Renal cortex interstitium (tissue), 11 donors: ENCODE measurements around the gene RFTN1. TPM values are rescaled to one million over a fixed set of nuclear protein-coding genes. Genes with fewer than 3 reads are reported as not detected.

Experiments used
- DNase-seq, 11 donors: peaks; one replicate each; pipeline ENCODE4 v3.0.0-alpha.2; 2013; ENCODE audit warnings: low read depth in 9 of 11, low spot score in 4 of 11; ENCODE audit errors: extremely low read depth in 1 of 11
- polyA plus RNA-seq, 3 donors: library from polyadenylated mRNA; unstranded; fragments of 120-200 nt; gene quantifications; one replicate each; pipeline ENCODE4 v1.2.1, GENCODE V29; 2013; ENCODE audit not compliant: insufficient read length in 3 of 3

The RFTN1 gene
- polyA plus RNA-seq, 3 donors, result 26.4 to 35.6 (median 35.4) TPM

GRCh38 chr3:16361087-16361486 lies 152.4 kb downstream of the RFTN1 start:
- no peak for DNase-seq

- no peak for DNase-seq
Observed at GRCh38 chr3:16359331-16359730, 154.2 kb downstream of the RFTN1 start.

DNA sequence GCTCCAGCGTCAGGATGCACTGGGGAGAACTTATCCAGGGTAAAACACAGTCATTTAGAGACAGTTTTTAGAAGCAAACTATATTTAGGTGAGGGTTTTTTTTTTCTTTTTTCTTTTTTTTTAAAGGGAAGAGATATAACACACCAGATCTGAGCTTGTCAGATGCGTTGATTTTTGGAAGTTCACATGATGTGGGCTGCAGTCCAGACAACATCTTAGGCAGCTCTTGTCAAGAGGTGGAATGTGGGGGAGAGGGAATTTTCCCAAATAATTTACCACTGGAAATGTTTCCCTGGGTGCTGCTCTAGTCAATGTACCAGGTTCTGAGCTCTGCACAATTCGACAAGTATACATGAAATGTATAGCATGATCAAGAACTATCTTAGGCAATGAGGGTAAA lies 155.2 kb downstream of the RFTN1 start:
- DNase-seq, result no peak

DNA sequence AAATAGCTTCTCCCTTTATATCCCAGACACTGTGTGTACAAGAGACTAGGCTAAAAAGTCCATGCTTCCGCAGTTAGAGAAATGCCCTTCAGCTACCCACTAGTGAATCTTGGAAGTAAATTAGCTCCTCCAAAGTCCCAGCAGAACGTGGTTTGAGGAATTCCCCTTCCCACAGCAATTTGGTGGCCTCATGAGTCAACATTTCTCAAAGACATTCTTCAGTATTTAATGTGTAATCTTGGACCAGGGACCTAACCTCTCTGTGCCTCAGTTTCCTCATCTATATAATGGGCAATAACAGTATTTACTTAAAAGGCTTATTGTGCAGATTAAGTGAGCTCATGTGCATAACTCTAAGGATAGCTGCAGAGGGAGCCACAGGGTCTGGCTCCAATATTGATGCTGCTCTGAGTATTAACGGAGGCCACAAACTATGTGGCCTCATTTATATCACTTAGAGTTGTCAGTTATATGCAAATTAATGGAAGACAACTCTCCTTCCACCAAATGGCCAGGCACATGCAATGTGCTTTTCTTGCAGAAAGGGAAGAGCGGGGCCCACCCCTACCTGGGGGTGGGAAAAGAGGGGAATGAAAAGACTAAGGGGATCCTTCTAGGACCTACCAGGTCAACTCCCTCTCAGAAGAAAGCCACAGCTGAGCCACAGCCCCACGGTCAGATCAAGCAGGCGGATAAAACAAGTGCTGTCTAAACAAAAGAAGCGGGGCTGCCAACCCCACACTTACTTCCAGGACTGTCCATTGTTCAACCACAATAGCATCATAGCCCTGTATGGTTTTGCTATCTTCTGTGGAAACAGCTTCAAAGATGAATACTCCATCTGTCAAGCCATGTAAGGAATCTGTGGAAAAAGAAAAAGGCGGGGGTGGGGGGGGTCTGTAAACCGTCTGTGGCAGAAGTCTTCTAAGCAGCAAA lies 156.0 kb downstream of the RFTN1 start:
- DNase-seq, result no peak

GRCh38 chr3:16355828-16356227 lies 157.7 kb downstream of the RFTN1 start:
- no peak for DNase-seq

DNA sequence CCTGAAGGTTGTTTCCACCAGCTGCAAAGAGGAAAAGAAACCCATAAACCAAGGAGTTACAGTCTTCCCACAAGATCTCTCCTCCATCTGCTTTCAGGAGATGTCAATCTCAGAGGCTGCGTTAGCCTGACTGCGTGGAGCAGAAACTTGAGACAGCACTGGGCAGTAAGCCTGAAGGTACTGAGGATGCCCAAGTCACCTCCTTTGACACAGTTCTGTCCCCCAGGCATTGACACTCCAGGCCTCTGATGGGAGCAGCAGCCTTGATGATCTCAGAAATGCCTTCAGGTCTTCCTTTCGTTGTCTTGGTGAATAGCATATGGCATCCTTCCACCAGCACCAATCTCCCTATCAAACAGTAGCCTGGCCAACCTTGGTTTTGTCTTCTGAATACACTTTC lies 159.2 kb downstream of the RFTN1 start:
- DNase-seq, result no peak

DNA sequence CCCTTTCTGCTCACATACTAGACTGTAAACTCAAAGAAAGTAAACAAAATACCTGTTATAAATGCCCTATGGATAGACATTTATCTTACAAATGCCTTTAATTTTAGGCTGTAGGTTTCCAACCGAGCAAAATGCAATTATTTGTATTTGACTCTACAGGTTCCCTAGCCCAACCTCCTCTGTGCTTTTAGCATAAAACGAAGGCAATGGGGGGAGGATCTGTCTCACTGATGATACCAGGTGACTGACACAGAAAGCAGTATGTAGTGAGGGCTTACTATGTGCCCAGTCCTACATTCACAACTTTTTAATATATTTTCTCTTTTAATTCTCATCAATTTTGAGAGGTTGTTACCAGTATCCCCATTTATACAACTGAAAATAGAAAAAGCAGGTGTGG lies 161.1 kb downstream of the RFTN1 start:
- DNase-seq, result no peak

GRCh38 chr3:16350597-16351318 lies 162.7 kb downstream of the RFTN1 start:
- no peak for DNase-seq

GRCh38 chr3:16349986-16350596 lies 163.4 kb downstream of the RFTN1 start:
- no peak for DNase-seq

- no peak for DNase-seq
Observed at GRCh38 chr3:16347548-16347947, 166.0 kb downstream of the RFTN1 start.

GRCh38 chr3:16346413-16347081 lies 167.0 kb downstream of the RFTN1 start:
- DNase-seq, result no peak

- no peak for DNase-seq
Observed at GRCh38 chr3:16343101-16343500, 170.4 kb downstream of the RFTN1 start.

DNA sequence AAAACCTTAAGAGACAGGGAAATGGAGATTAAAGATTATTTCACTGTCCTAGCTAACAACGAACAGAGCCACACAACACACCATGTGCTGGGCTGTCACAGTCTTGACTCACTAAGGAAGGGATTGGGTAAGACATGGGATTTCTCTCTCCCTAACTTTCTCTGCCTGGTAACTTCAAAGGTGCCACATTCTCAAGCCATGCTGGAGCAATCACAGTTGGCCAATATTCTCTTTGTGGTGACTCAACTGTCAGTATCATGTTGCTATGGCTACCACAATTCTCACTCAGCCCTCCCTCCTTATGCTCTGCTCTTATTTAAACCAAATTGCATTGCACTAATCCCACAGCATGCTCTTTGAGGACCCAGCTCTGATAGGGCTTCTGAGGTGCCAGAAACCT lies 174.5 kb downstream of the RFTN1 start:
- no peak for DNase-seq

- DNase-seq, result no peak
Observed at GRCh38 chr3:16337856-16338540, 175.5 kb downstream of the RFTN1 start.

GRCh38 chr3:16336825-16337224 lies 176.7 kb downstream of the RFTN1 start:
- no peak for DNase-seq

DNA sequence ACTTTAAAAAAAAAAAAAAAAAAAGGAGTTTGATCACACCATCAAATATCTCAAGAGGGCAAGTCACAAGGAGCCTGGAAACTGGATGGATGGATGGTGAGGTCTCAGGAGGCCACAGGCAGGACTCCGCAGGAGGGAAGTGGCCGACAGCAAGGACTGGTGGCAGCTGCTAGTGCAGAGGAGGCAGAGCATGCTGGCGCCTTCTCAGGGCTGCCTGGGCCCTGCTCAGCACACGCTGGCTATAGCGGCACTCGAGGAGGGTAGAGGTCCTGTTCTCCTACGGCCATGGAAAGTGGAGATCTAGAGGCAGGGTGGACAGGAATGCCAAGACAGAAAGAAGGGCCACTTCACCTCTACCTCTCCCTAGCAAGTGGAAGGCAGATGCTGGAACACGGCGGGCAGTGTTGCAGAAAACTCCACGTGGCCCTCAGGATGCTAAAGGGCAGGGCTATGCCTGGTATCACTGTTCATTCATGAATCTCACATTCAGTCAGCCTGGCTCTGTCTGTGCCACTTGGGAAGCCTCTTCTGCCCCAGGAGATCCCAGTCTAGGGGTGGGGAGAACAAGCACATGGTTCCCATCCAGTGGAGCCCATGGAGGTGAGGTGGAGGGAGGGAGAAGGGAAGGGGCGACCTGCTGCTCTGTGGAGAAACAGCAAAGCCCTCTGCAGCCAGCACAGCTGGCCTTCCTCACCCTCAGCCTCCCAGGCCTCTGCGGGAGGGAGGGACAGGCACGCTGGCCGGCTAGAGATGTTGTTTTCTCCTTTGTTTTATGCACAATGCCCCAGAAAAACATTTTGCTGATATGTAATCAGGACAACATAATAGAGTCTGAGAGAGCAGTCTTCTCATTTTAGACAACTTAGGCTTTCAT lies 177.5 kb downstream of the RFTN1 start:
- peak in 1 of 11 donors; percentile 20 for DNase-seq

- no peak for DNase-seq
Observed at GRCh38 chr3:16335333-16335732, 178.2 kb downstream of the RFTN1 start.

- no peak for DNase-seq
Observed at GRCh38 chr3:16334909-16335308, 178.6 kb downstream of the RFTN1 start.
